ENCODE measurements around the gene WT1. TPM values are rescaled to one million over a fixed set of nuclear protein-coding genes. Genes with fewer than 3 reads are reported as not detected.

Gene WT1
- total RNA-seq, 4 donors from 2014 or later: not detected

- TF ChIP-seq POLR2AphosphoS5 (IDR thresholded peaks at IDR 0.05) (no peak), EP300 (IDR thresholded peaks at IDR 0.05) (no peak), POLR2A (IDR thresholded peaks at IDR 0.05) (no peak)
- TF ChIP-seq, protein P1, sequence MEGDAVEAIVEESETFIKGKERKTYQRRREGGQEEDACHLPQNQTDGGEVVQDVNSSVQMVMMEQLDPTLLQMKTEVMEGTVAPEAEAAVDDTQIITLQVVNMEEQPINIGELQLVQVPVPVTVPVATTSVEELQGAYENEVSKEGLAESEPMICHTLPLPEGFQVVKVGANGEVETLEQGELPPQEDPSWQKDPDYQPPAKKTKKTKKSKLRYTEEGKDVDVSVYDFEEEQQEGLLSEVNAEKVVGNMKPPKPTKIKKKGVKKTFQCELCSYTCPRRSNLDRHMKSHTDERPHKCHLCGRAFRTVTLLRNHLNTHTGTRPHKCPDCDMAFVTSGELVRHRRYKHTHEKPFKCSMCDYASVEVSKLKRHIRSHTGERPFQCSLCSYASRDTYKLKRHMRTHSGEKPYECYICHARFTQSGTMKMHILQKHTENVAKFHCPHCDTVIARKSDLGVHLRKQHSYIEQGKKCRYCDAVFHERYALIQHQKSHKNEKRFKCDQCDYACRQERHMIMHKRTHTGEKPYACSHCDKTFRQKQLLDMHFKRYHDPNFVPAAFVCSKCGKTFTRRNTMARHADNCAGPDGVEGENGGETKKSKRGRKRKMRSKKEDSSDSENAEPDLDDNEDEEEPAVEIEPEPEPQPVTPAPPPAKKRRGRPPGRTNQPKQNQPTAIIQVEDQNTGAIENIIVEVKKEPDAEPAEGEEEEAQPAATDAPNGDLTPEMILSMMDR (IDR thresholded peaks at IDR 0.05): no peak
- 81% methylated on average over 3 of the region's 3 CpGs for WGBS
- DNase-seq (ENCODE audit: low spot score in 2 of 2): no peak
- Histone ChIP-seq H3K27me3 (no peaks in the 10 kb centered on the region), H3K9me3 (no peaks in the 10 kb centered on the region), H3K27ac (no peak overlapping the region), H3K4me1 (no peaks in the 10 kb centered on the region), H3K36me3 (no peaks in the 10 kb centered on the region), H3K4me3 (no peak overlapping the region)
Measured at GRCh38 chr11:32343325-32344008, 91.9 kb downstream of the WT1 start.

GRCh38 chr11:32341620-32342613, 93.4 kb downstream of the WT1 start:
- Histone ChIP-seq H3K4me3 (no peak overlapping the region), H3K9me3 (no peaks in the 10 kb centered on the region), H3K27ac (no peak overlapping the region), H3K36me3 (no peaks in the 10 kb centered on the region), H3K4me1 (no peaks in the 10 kb centered on the region), H3K27me3 (no peaks in the 10 kb centered on the region)
- DNase-seq (ENCODE audit: low spot score in 2 of 2): no peak
- 76% methylated on average over 10 of the region's 10 CpGs for WGBS
- no peak for TF ChIP-seq EP300 (IDR thresholded peaks at IDR 0.05)
- TF ChIP-seq, protein P1 (IDR thresholded peaks at IDR 0.05): no peak
- TF ChIP-seq POLR2AphosphoS5 (IDR thresholded peaks at IDR 0.05): no peak
- TF ChIP-seq POLR2A (IDR thresholded peaks at IDR 0.05): no peak

- no peaks in the 10 kb centered on the region for H3K4me1 ChIP-seq
- no peaks in the 10 kb centered on the region for H3K27me3 ChIP-seq
- H3K9me3 ChIP-seq: no peaks in the 10 kb centered on the region
- WGBS: 86% methylated on average over 3 of the region's 3 CpGs
- H3K4me3 ChIP-seq: no peak overlapping the region
- H3K36me3 ChIP-seq: no peaks in the 10 kb centered on the region
- no peak for DNase-seq (ENCODE audit: low spot score in 2 of 2)
- TF ChIP-seq POLR2A (IDR thresholded peaks at IDR 0.05) (no peak), POLR2AphosphoS5 (IDR thresholded peaks at IDR 0.05) (no peak), EP300 (IDR thresholded peaks at IDR 0.05) (no peak)
- TF ChIP-seq, protein P1 (IDR thresholded peaks at IDR 0.05): no peak
- no peak overlapping the region for H3K27ac ChIP-seq
Measured at GRCh38 chr11:32340181-32340580, 95.2 kb downstream of the WT1 start.

Other genes starting within 250 kb of the WT1 start
- 100 to 1,000 TPM; 226 to 489 (median 396) TPM for gene EIF3M, start 148.3 kb upstream of the WT1 start, total RNA-seq